GM12878 (cell line): Measurements from ENCODE around the gene DNAH8. TPM values are rescaled to one million over a fixed set of nuclear protein-coding genes. Genes with fewer than 3 reads are reported as not detected.

Experiments used
- ATAC-seq: fragments of 200-7000 bp; cut with Tn5 transposase; 3 replicates; pipeline ENCODE4 v1.9.1; 2020; ENCODE audit warnings: mild to moderate bottlenecking, moderate library complexity
- BruUV-seq: library from RNA; stranded (reverse); fragments of 400-500 nt; replicated peaks from 2 replicates; lab custom pipeline; 2021; lab: Mats Ljungman, UMichigan
- CTCF ChIA-PET: fragments of 300-600 bp; sonication (Branson Sonifier 250); formaldehyde crosslinking; extraction: SDS; loops from one replicate; lab custom pipeline; 2021; ENCODE audit warnings: inconsistent platforms; lab: Yijun Ruan, JAX
- POLR2A ChIA-PET: fragments of 350-600 bp; formaldehyde crosslinking; extraction: SDS; loops from one replicate; lab custom pipeline; 2021; ENCODE audit warnings: inconsistent platforms; lab: Charles Lee
- RAD21 ChIA-PET: fragments of 300-600 bp; sonication (Branson Sonifier 250); formaldehyde crosslinking; loops from one replicate; lab custom pipeline; 2023; ENCODE audit warnings: antibody characterized with exemption; ENCODE audit not compliant: unreplicated experiment; lab: Charles Lee
- SMC1A ChIA-PET: fragments of 300-600 bp; sonication (Branson Sonifier 250); formaldehyde crosslinking; loops from one replicate; lab custom pipeline; 2023; ENCODE audit not compliant: unreplicated experiment, uncharacterized antibody; lab: Charles Lee
- DNase-seq: peaks from one replicate; pipeline ENCODE4 v3.0.0-alpha.2; 2011; ENCODE audit warnings: low read depth, low spot score
- FAIRE-seq: peaks from 3 replicates; lab custom pipeline; 2011; peaks lifted over from hg19 to GRCh38; lab: Jason Lieb, UNC
- H2AFZ ChIP-seq: 2 replicates; pipeline ENCODE4 v1.6.0; 2011; ENCODE audit warnings: low read depth, low read length, control low read depth; ENCODE audit not compliant: control insufficient read depth
- H3K27ac ChIP-seq: 2 replicates; pipeline ENCODE4 v1.5.1; 2011; ENCODE audit warnings: control low read depth; ENCODE audit not compliant: control insufficient read depth, insufficient read depth
- H3K27me3 ChIP-seq, 2 experiments: replicated peaks in 1 of 2; 2 replicates each; pipeline versions ENCODE4 v1.6.0 to v1.6.1; 2011; ENCODE audit warnings: low read length in 1 of 2; ENCODE audit not compliant: control insufficient read depth in 2 of 2, insufficient read depth in 2 of 2
- H3K36me3 ChIP-seq, 2 experiments: 2 replicates each; pipeline ENCODE4 v1.5.1; 2011; ENCODE audit warnings: low read length in 1 of 2; ENCODE audit not compliant: control insufficient read depth in 2 of 2, insufficient read depth in 2 of 2
- H3K4me1 ChIP-seq: 2 replicates; pipeline ENCODE4 v1.6.1; 2011; ENCODE audit warnings: mild to moderate bottlenecking, low read length, moderate library complexity, mixed read lengths; ENCODE audit not compliant: control insufficient read depth, insufficient read depth
- H3K4me2 ChIP-seq: 2 replicates; pipeline ENCODE4 v1.6.0; 2011; ENCODE audit warnings: control low read depth; ENCODE audit not compliant: control insufficient read depth, insufficient read depth
- H3K4me3 ChIP-seq: fragments of 200-600 bp; sonication (generic); 2 replicates; pipeline ENCODE4 v1.5.1; 2016
- H3K79me2 ChIP-seq: 2 replicates; pipeline ENCODE4 v1.6.0; 2011; ENCODE audit warnings: low read length; ENCODE audit not compliant: control insufficient read depth, insufficient read depth
- H3K9ac ChIP-seq: 2 replicates; pipeline ENCODE4 v1.8.0; 2011; ENCODE audit warnings: low read length, control low read depth, mixed read lengths; ENCODE audit not compliant: control insufficient read depth, insufficient read depth
- H3K9me3 ChIP-seq: replicated peaks from 3 replicates; pipeline ENCODE4 v1.5.1; 2011; ENCODE audit warnings: mild to moderate bottlenecking, low read length; ENCODE audit not compliant: control insufficient read depth, insufficient read depth
- H4K20me1 ChIP-seq: 2 replicates; pipeline ENCODE4 v1.6.0; 2011; ENCODE audit not compliant: control insufficient read depth, insufficient read depth
- CBFB ChIP-seq: IDR thresholded peaks from 2 replicates; pipeline ENCODE4 v1.6.1; 2016; ENCODE audit warnings: antibody characterized with exemption, low read depth
- E2F8 ChIP-seq: fragments of 450-650 bp; IDR thresholded peaks from 2 replicates; pipeline ENCODE4 v1.6.1; 2018; ENCODE audit warnings: mild to moderate bottlenecking, low read depth, moderate library complexity; ENCODE audit not compliant: partially characterized antibody
- HDAC6 ChIP-seq: fragments of 200-600 bp; sonication (generic); IDR thresholded peaks from one replicate; pipeline ENCODE4 v1.8.0; 2017; ENCODE audit warnings: antibody characterized with exemption; ENCODE audit not compliant: unreplicated experiment
- HDGF ChIP-seq: fragments of 450-650 bp; IDR thresholded peaks from 2 replicates; pipeline ENCODE4 v1.6.1; 2016; ENCODE audit warnings: antibody characterized with exemption
- IKZF1 ChIP-seq: fragments of 450-650 bp; conservative IDR thresholded peaks from 2 replicates; pipeline ENCODE4 v1.6.1; 2017; ENCODE audit warnings: antibody characterized with exemption, mild to moderate bottlenecking
- SP1 ChIP-seq: IDR thresholded peaks from one replicate; pipeline ENCODE4 v1.6.1; 2011; ENCODE audit warnings: low read depth, low read length
- WGBS: methylation state at CpG from one replicate; pipeline ENCODE4 v1.1.6; 2016; ENCODE audit warnings: low lambda C conversion rate; ENCODE audit not compliant: insufficient replicate concordance, insufficient coverage; ENCODE audit errors: missing lambda C conversion rate; 5-methylcytosine and 5-hydroxymethylcytosine counted together
- in situ Hi-C: fragments of 300-500 bp; cut with MboI; formaldehyde crosslinking; loops from 9 replicates; pipeline ENCODE4 v1.14.3; 2018; ENCODE audit warnings: mixed read lengths
- intact Hi-C: fragments of 100-400 bp; cut with micrococcal nuclease; formaldehyde crosslinking; loops from one replicate; pipeline ENCODE4 v1.14.2; 2022; ENCODE audit not compliant: unreplicated experiment
- polyA plus RNA-seq, 11 experiments: library from polyadenylated mRNA; depleted of rRNA in 4 of 11; unstranded in 6 of 11; stranded (reverse) in 5 of 11; fragments of >200 nt; fragmentation: Nextera tagmentation in 4 of 11; fragmentation: Illumina TruSeq in 1 of 11; extraction: Ambion mirVana in 4 of 11; extraction: Trizol in 1 of 11; gene quantifications; 1 replicate in 1 of 11; 2 replicates in 10 of 11; pipeline versions ENCODE4 v1.2.1 to v1.2.3, GENCODE V29; 2011 to 2016; ENCODE audit warnings: inconsistent platforms in 2 of 11, missing spikeins in 2 of 11, low read depth in 1 of 11
- total RNA-seq, 4 experiments: library from RNA; depleted of rRNA in 3 of 4; stranded (reverse); fragments of >200 nt in 3 of 4; fragmentation: Illumina TruSeq in 1 of 4; extraction: Trizol in 1 of 4; gene quantifications; 2 replicates each; pipeline versions ENCODE4 v1.2.1 to v1.2.3, GENCODE V29; 2013 to 2021
- TF ChIP-seq, protein P1 (sequence below): fragments of 450-650 bp; IDR thresholded peaks from 2 replicates; pipeline ENCODE4 v1.6.1; 2016; ENCODE audit warnings: mild to moderate bottlenecking, moderate library complexity, borderline replicate concordance
- TF ChIP-seq, protein P2 (sequence below): IDR thresholded peaks from 2 replicates; pipeline ENCODE4 v1.6.1; 2011; ENCODE audit warnings: low read depth, mild to moderate bottlenecking, low read length, moderate library complexity, borderline replicate concordance; ENCODE audit errors: extremely low read depth
- TF ChIP-seq, protein P3 (sequence below): fragments of 450-650 bp; IDR thresholded peaks from 2 replicates; pipeline ENCODE4 v1.6.1; 2016; ENCODE audit warnings: mild to moderate bottlenecking

Gene DNAH8
- total and polyA plus RNA-seq, 10 of the 15 experiments (the other 5 are each of a cell fraction or from before 2014, with no cell fraction given), result 0.02 to 0.34 (median 0.10) TPM; not detected in 3

- ATAC-seq, result no peak
- 0% methylated on average over 1 of the region's 1 CpG for whole genome bisulfite sequencing
- intact Hi-C loops, result no loop called here
- Histone ChIP-seq H3K79me2 (no peaks in the 10 kb centered on the region), H3K9me3 (no peaks in the 10 kb centered on the region), H3K4me3 (no peak overlapping the region), H3K27ac (no peak overlapping the region), H3K4me2 (no peak overlapping the region), H3K36me3 (no peaks in the 10 kb centered on the region), H4K20me1 (no peaks in the 10 kb centered on the region), H3K4me1 (no peaks in the 10 kb centered on the region), H3K9ac (no peak overlapping the region), H3K27me3 (no peaks in the 10 kb centered on the region), H2AFZ (no peak overlapping the region)
- in situ Hi-C loops, result no loop called here
- no peak for TF ChIP-seq HDGF
- TF ChIP-seq IKZF1, result no peak
- TF ChIP-seq SP1, result no peak
- TF ChIP-seq, protein P1, sequence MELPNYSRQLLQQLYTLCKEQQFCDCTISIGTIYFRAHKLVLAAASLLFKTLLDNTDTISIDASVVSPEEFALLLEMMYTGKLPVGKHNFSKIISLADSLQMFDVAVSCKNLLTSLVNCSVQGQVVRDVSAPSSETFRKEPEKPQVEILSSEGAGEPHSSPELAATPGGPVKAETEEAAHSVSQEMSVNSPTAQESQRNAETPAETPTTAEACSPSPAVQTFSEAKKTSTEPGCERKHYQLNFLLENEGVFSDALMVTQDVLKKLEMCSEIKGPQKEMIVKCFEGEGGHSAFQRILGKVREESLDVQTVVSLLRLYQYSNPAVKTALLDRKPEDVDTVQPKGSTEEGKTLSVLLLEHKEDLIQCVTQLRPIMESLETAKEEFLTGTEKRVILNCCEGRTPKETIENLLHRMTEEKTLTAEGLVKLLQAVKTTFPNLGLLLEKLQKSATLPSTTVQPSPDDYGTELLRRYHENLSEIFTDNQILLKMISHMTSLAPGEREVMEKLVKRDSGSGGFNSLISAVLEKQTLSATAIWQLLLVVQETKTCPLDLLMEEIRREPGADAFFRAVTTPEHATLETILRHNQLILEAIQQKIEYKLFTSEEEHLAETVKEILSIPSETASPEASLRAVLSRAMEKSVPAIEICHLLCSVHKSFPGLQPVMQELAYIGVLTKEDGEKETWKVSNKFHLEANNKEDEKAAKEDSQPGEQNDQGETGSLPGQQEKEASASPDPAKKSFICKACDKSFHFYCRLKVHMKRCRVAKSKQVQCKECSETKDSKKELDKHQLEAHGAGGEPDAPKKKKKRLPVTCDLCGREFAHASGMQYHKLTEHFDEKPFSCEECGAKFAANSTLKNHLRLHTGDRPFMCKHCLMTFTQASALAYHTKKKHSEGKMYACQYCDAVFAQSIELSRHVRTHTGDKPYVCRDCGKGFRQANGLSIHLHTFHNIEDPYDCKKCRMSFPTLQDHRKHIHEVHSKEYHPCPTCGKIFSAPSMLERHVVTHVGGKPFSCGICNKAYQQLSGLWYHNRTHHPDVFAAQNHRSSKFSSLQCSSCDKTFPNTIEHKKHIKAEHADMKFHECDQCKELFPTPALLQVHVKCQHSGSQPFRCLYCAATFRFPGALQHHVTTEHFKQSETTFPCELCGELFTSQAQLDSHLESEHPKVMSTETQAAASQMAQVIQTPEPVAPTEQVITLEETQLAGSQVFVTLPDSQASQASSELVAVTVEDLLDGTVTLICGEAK, result no peak
- TF ChIP-seq E2F8, result no peak
- TF ChIP-seq, protein P2, sequence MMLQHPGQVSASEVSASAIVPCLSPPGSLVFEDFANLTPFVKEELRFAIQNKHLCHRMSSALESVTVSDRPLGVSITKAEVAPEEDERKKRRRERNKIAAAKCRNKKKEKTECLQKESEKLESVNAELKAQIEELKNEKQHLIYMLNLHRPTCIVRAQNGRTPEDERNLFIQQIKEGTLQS, result no peak
- no peak for TF ChIP-seq HDAC6
- no peak for TF ChIP-seq CBFB
- TF ChIP-seq, protein P3, sequence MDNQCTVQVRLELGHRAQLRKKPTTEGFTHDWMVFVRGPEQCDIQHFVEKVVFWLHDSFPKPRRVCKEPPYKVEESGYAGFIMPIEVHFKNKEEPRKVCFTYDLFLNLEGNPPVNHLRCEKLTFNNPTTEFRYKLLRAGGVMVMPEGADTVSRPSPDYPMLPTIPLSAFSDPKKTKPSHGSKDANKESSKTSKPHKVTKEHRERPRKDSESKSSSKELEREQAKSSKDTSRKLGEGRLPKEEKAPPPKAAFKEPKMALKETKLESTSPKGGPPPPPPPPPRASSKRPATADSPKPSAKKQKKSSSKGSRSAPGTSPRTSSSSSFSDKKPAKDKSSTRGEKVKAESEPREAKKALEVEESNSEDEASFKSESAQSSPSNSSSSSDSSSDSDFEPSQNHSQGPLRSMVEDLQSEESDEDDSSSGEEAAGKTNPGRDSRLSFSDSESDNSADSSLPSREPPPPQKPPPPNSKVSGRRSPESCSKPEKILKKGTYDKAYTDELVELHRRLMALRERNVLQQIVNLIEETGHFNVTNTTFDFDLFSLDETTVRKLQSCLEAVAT, result no peak
- BruUV-seq, result no TSS peak
- POLR2A ChIA-PET, result no interaction called here
- FAIRE-seq, result no peak
- SMC1A ChIA-PET, result interaction anchor here (0.9 kb wide), 1 partner anchor 16 kb away, joined by 3 read pairs; no protein-coding TSS in a partner anchor
- RAD21 ChIA-PET, result no interaction called here
- DNase-seq, result no peak
- CTCF ChIA-PET, result interaction anchor here (1.3 to 3.0 kb wide), 2 partner anchors 22 to 121 kb away, joined by 4 to 12 read pairs; no protein-coding TSS in a partner anchor
Measured at GRCh38 chr6:38750968-38751615, 36.0 kb downstream of the DNAH8 start.
